HFFc6 (cell line): ENCODE measurements around the gene HIVEP3. TPM values are rescaled to one million over a fixed set of nuclear protein-coding genes. Genes with fewer than 3 reads are reported as not detected.

Experiments used
- DNase-seq: peaks from one replicate; pipeline ENCODE4 v3.0.0-alpha.2; 2018
- H3K27ac Mint-ChIP-seq: 2 replicates; pipeline ENCODE4 v1.8.0; 2020; ENCODE audit warnings: mild to moderate bottlenecking, mixed read lengths
- H3K27me3 Mint-ChIP-seq: 2 replicates; pipeline ENCODE4 v1.8.0; 2021; ENCODE audit warnings: mild to moderate bottlenecking, moderate library complexity, mixed read lengths; ENCODE audit not compliant: insufficient read depth
- H3K36me3 Mint-ChIP-seq: 2 replicates; pipeline ENCODE4 v1.8.0; 2021; ENCODE audit warnings: low read depth, mixed read lengths
- H3K4me1 Mint-ChIP-seq: 2 replicates; pipeline ENCODE4 v1.8.0; 2020; ENCODE audit warnings: low read depth, mixed read lengths
- H3K4me3 Mint-ChIP-seq: 2 replicates; pipeline ENCODE4 v1.8.0; 2020; ENCODE audit warnings: mild to moderate bottlenecking, moderate library complexity, mixed read lengths
- H3K9me3 Mint-ChIP-seq: 2 replicates; pipeline ENCODE4 v1.8.0; 2020; ENCODE audit warnings: mild to moderate bottlenecking, mixed read lengths
- CTCF ChIP-seq: fragments of 200-600 bp; sonication (generic); IDR thresholded peaks from 2 replicates; pipeline ENCODE4 v1.5.0; 2021; ENCODE audit warnings: antibody characterized with exemption, mild to moderate bottlenecking
- total RNA-seq, 6 experiments: library from RNA; stranded (reverse); fragmentation: NEBNext Ultra II Directional; extraction: Animal tissue kit (Norgen Biotek cat#: 25700); gene quantifications; 2 replicates in 1 of 6; 3 replicates in 5 of 6; pipeline ENCODE4 v1.2.3, GENCODE V29; 2021

HIVEP3 gene
- total RNA-seq, 6 experiments from 2014 or later: 7.0 to 9.7 (median 7.9) TPM

- Mint-ChIP-seq H3K4me3 (no peak overlapping the region), H3K27ac (no peak overlapping the region), H3K9me3 (no peaks in the 10 kb centered on the region), H3K27me3 (no peaks in the 10 kb centered on the region; the same call in 1 of the 2 replicates), H3K4me1 (peaks cover 30% of the 10 kb centered on the region), H3K36me3 (peaks cover 14% of the 10 kb centered on the region)
- DNase-seq: no peak
- TF ChIP-seq CTCF: no peak
Observed at GRCh38 chr1:41592451-41593125, 326.1 kb downstream of the HIVEP3 start.

GRCh38 chr1:41591891-41592290 is 326.8 kb downstream of the HIVEP3 start:
- H3K9me3 Mint-ChIP-seq: no peaks in the 10 kb centered on the region
- H3K36me3 Mint-ChIP-seq: peaks cover 14% of the 10 kb centered on the region
- H3K4me3 Mint-ChIP-seq: no peak overlapping the region
- peaks cover 27% of the 10 kb centered on the region for H3K4me1 Mint-ChIP-seq
- H3K27ac Mint-ChIP-seq: no peak overlapping the region
- DNase-seq: no peak
- no peak for TF ChIP-seq CTCF
- H3K27me3 Mint-ChIP-seq: no peaks in the 10 kb centered on the region; the same call in 1 of the 2 replicates

GRCh38 chr1:41590331-41590730 is 328.4 kb downstream of the HIVEP3 start:
- Mint-ChIP-seq H3K9me3 (no peaks in the 10 kb centered on the region), H3K36me3 (peaks cover 14% of the 10 kb centered on the region)
- TF ChIP-seq CTCF: no peak

GRCh38 chr1:41589395-41589794 is 329.3 kb downstream of the HIVEP3 start:
- Mint-ChIP-seq H3K4me3 (no peak overlapping the region), H3K36me3 (peaks cover 14% of the 10 kb centered on the region), H3K9me3 (no peaks in the 10 kb centered on the region), H3K4me1 (peaks cover 12% of the 10 kb centered on the region; the same call in 1 of the 2 replicates), H3K27me3 (no peaks in the 10 kb centered on the region; the same call in 1 of the 2 replicates), H3K27ac (no peak overlapping the region)
- TF ChIP-seq CTCF: no peak
- no peak for DNase-seq

More at GRCh38 chr1:41590331-41590730, 328.4 kb downstream of the HIVEP3 start:
- Mint-ChIP-seq H3K27me3 (no peaks in the 10 kb centered on the region; the same call in 1 of the 2 replicates), H3K4me1 (peaks cover 14% of the 10 kb centered on the region), H3K27ac (no peak overlapping the region), H3K4me3 (no peak overlapping the region)
- no peak for DNase-seq

DNA sequence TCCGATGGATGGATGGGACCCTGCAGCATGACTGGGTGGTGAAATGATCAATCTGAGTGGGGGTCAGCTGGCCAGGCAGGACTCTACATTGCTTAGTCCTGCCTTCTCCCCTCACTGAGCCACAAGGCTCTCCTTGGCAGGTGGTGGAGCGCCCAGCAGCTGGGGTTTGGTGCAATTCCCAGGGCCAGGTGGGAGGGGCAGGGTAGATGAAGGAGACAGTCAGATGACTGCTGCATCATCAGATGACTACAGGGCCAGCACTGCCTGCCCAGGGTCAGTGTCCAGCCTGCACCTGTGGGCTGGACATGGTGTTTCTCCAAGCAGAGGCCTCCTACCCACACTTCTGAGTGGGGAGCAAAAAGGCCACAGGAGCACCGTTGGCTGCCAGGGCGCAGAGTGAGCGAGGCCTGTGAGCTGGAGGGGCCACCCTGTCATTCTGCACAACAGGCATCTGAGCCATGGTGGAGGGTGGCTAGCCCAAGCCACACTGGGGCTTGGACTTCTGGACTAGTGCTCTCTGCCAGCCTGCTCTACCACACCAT is 330.3 kb downstream of the HIVEP3 start:
- Mint-ChIP-seq H3K27ac (no peak overlapping the region), H3K36me3 (peaks cover 14% of the 10 kb centered on the region), H3K4me3 (no peak overlapping the region), H3K27me3 (no peaks in the 10 kb centered on the region; the same call in 1 of the 2 replicates), H3K9me3 (no peaks in the 10 kb centered on the region), H3K4me1 (peaks cover 12% of the 10 kb centered on the region; the same call in 1 of the 2 replicates)
- no peak for TF ChIP-seq CTCF
- DNase-seq: no peak
